Measurements from ENCODE around the gene CARD9. TPM values are rescaled to one million over a fixed set of nuclear protein-coding genes. Genes with fewer than 3 reads are reported as not detected.

The CARD9 gene
- polyA plus RNA-seq, 1 of the 3 experiments (the other 2 are of a cell fraction), result 1.1 TPM

GRCh38 chr9:136402067-136402466 is 28.6 kb upstream of the CARD9 start:
- Histone ChIP-seq H3K4me1 (ENCODE audit: control insufficient read depth in 1 of 2, insufficient read depth in 2 of 2, low read depth in 1 of 2, low read length in 1 of 2) (peaks cover 3 to 19% of the 10 kb centered on the region in 2 experiments; a peak in 2 of 4 replicates), H3F3A (replicated peaks; ENCODE audit: insufficient read depth) (peaks cover 19% of the 10 kb centered on the region), H3K9me3 (no peaks in the 10 kb centered on the region), H2AFZ (ENCODE audit: low read depth) (no peak overlapping the region), H3K27ac (ENCODE audit: low read depth in 2 of 2, low read length in 1 of 2) (no peak overlapping the region), H3K4me3 (ENCODE audit: low read depth in 2 of 2, low read length in 1 of 2) (no peak overlapping the region), H3K36me3 (replicated peaks in 1 of 2; ENCODE audit: control insufficient read depth in 1 of 2, insufficient read depth in 2 of 2, low read length in 1 of 2) (peaks cover 18 to 65% of the 10 kb centered on the region in 2 experiments), H3K9ac (no peak overlapping the region), H3K27me3 (ENCODE audit: insufficient read depth) (no peaks in the 10 kb centered on the region), H3K4me2 (no peak overlapping the region), H3K79me2 (ENCODE audit: insufficient read depth) (peaks cover 24% of the 10 kb centered on the region), H4K20me1 (ENCODE audit: insufficient read depth) (peaks cover 5% of the 10 kb centered on the region; the same call in 1 of the 2 replicates), H3K9me2 (no peaks in the 10 kb centered on the region)
- TF ChIP-seq GATA2 (CRISPR knock-in tag; IDR thresholded peaks at IDR 0.05) (no peak), RXRA (IDR thresholded peaks at IDR 0.05; ENCODE audit: borderline replicate concordance, low read depth) (no peak), TAF1 (IDR thresholded peaks at IDR 0.05; ENCODE audit: borderline replicate concordance, low read depth, low read length) (no peak), CHD2 (IDR thresholded peaks at IDR 0.05; ENCODE audit: low read length, partially characterized antibody) (no peak), FOXJ3 (CRISPR knock-in tag; IDR thresholded peaks at IDR 0.05) (no peak), FOSL2 (IDR thresholded peaks at IDR 0.05; ENCODE audit: borderline replicate concordance, low read depth) (no peak), RAD21 (IDR thresholded peaks at IDR 0.05; ENCODE audit: low read length) (no peak), NFIC (IDR thresholded peaks at IDR 0.05; ENCODE audit: borderline replicate concordance) (no peak), USF1 (IDR thresholded peaks at IDR 0.05; ENCODE audit: borderline replicate concordance, low read depth) (no peak), FOXM1 (IDR thresholded peaks at IDR 0.05; ENCODE audit: low read depth) (no peak), RCOR1 (IDR thresholded peaks at IDR 0.05; ENCODE audit: low read length) (no peak), MEF2A (IDR thresholded peaks at IDR 0.05; ENCODE audit: borderline replicate concordance, low read depth) (no peak), TEAD4 (IDR thresholded peaks at IDR 0.05; ENCODE audit: borderline replicate concordance, insufficient read depth) (no peak), RFX5 (IDR thresholded peaks at IDR 0.05; ENCODE audit: low read length) (no peak), ZBTB33 (IDR thresholded peaks at IDR 0.05; ENCODE audit: borderline replicate concordance, low read depth) (no peak), NRF1 (IDR thresholded peaks at IDR 0.05; ENCODE audit: low read depth, low read length) (no peak), EP300 (IDR thresholded peaks at IDR 0.05; ENCODE audit: borderline replicate concordance in 1 of 2, low read depth in 1 of 2, low read length in 1 of 2) (no peak), USF2 (IDR thresholded peaks at IDR 0.05; ENCODE audit: borderline replicate concordance, low read depth, low read length) (no peak), MXI1 (IDR thresholded peaks at IDR 0.05; ENCODE audit: low read depth, low read length) (no peak)
- TF ChIP-seq, protein P1, sequence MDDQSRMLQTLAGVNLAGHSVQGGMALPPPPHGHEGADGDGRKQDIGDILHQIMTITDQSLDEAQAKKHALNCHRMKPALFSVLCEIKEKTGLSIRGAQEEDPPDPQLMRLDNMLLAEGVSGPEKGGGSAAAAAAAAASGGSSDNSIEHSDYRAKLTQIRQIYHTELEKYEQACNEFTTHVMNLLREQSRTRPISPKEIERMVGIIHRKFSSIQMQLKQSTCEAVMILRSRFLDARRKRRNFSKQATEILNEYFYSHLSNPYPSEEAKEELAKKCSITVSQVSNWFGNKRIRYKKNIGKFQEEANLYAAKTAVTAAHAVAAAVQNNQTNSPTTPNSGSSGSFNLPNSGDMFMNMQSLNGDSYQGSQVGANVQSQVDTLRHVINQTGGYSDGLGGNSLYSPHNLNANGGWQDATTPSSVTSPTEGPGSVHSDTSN (IDR thresholded peaks at IDR 0.05), result no peak
- 70% methylated on average over 3 of the region's 13 CpGs for WGBS (ENCODE audit: low lambda C conversion rate)
- no peak for DNase-seq
- POLR2A ChIA-PET, result interaction anchor here (1.1 to 1.4 kb wide), 2 partner anchors 20 to 56 kb away, joined by 3 to 4 read pairs; no protein-coding TSS in a partner anchor
- CTCF ChIA-PET, result interaction anchor here (1.8 to 6.8 kb wide), 6 partner anchors 7 to 89 kb away, joined by 7 to 42 read pairs (median 24); partner anchors contain the start of genes CARD9, DNLZ, ENTR1 and PMPCA

Measured in SK-N-SH (cell line).